Peyer's patch (tissue), 4 donors: ENCODE data around the gene ZNF654. TPM values are rescaled to one million over a fixed set of nuclear protein-coding genes. Genes with fewer than 3 reads are reported as not detected.

Experiments
- DNase-seq, 3 donors: peaks; one replicate each; pipeline ENCODE4 v3.0.0-alpha.2; 2017 to 2019
- H3K27ac ChIP-seq, 4 donors: fragments of 200-600 bp; sonication (generic); one replicate each; pipeline ENCODE4 v1.5.1; 2016 to 2019
- H3K27me3 ChIP-seq, 2 donors: fragments of 200-600 bp; sonication (generic); one replicate each; pipeline ENCODE4 v1.5.1; 2019
- H3K36me3 ChIP-seq, 3 donors: fragments of 200-600 bp; sonication (generic); one replicate each; pipeline ENCODE4 v1.5.1; 2016 to 2019
- H3K4me1 ChIP-seq, 4 donors: fragments of 200-600 bp; sonication (generic); one replicate each; pipeline ENCODE4 v1.5.1; 2016 to 2019
- H3K4me3 ChIP-seq, 4 donors: fragments of 200-600 bp; sonication (generic); 1 replicate in 3 of 4; 2 replicates in 1 of 4; pipeline ENCODE4 v1.5.1; 2016 to 2019; ENCODE audit warnings: mild to moderate bottlenecking in 1 of 4
- H3K9me3 ChIP-seq, 4 donors: fragments of 200-600 bp; sonication (generic); one replicate each; pipeline ENCODE4 v1.5.1; 2016 to 2019; ENCODE audit warnings: mild to moderate bottlenecking in 1 of 4
- CTCF ChIP-seq, 6 experiments: fragments of 450-650 bp in 4 of 6; fragments of 200-600 bp in 2 of 6; sonication (generic) in 1 of 6; IDR thresholded peaks; one replicate each; pipeline ENCODE4 v1.5.1; 2017 to 2019; ENCODE audit warnings: antibody characterized with exemption in 6 of 6, mild to moderate bottlenecking in 3 of 6, moderate library complexity in 1 of 6
- POLR2A ChIP-seq, 2 donors: fragments of 450-650 bp; IDR thresholded peaks; one replicate each; pipeline ENCODE4 v1.5.1; 2017; ENCODE audit warnings: antibody characterized with exemption in 2 of 2, mild to moderate bottlenecking in 2 of 2, moderate library complexity in 2 of 2
- total RNA-seq, 4 donors: library from RNA; depleted of rRNA; stranded (reverse); fragments of >200 nt; gene quantifications; one replicate each; pipeline ENCODE4 v1.1.0, GENCODE V29; 2016

Gene ZNF654
- total RNA-seq, 4 donors from 2014 or later = 10.7 to 27.3 (median 15.0) TPM

GRCh38 chr3:88084097-88084501 is 25.0 kb downstream of the ZNF654 start:
- no peak overlapping the region for H3K27ac ChIP-seq
- DNase-seq = no peak
- no peaks in the 10 kb centered on the region for H3K9me3 ChIP-seq
- no peaks in the 10 kb centered on the region for H3K27me3 ChIP-seq
- TF ChIP-seq CTCF (IDR thresholded peaks at IDR 0.05) (no peak), POLR2A (IDR thresholded peaks at IDR 0.05) (no peak)
- H3K4me1 ChIP-seq = peaks cover 0 to 5% (median 0%) of the 10 kb centered on the region in 4 donors
- peaks cover 0 to 6% (median 0%) of the 10 kb centered on the region in 3 donors for H3K36me3 ChIP-seq
- H3K4me3 ChIP-seq = no peak overlapping the region

- Histone ChIP-seq H3K27ac (no peak overlapping the region), H3K4me3 (no peak overlapping the region), H3K4me1 (no peaks in the 10 kb centered on the region), H3K36me3 (peaks cover 0 to 6% (median 0%) of the 10 kb centered on the region in 3 donors), H3K9me3 (no peaks in the 10 kb centered on the region), H3K27me3 (no peaks in the 10 kb centered on the region)
- TF ChIP-seq POLR2A (IDR thresholded peaks at IDR 0.05) (no peak), CTCF (IDR thresholded peaks at IDR 0.05) (no peak)
- no peak for DNase-seq
Observed at GRCh38 chr3:88090681-88091080, 31.6 kb downstream of the ZNF654 start.

- no peak for TF ChIP-seq CTCF (IDR thresholded peaks at IDR 0.05)
- no peak for TF ChIP-seq POLR2A (IDR thresholded peaks at IDR 0.05)
- no peaks in the 10 kb centered on the region for H3K4me1 ChIP-seq
- no peaks in the 10 kb centered on the region for H3K27me3 ChIP-seq
- H3K4me3 ChIP-seq = no peak overlapping the region
- H3K9me3 ChIP-seq = no peaks in the 10 kb centered on the region
- DNase-seq = no peak
- peaks cover 0 to 6% (median 0%) of the 10 kb centered on the region in 3 donors for H3K36me3 ChIP-seq
- H3K27ac ChIP-seq = no peak overlapping the region
Observed at GRCh38 chr3:88092270-88092669, 33.2 kb downstream of the ZNF654 start.

GRCh38 chr3:88093266-88093665 is 34.2 kb downstream of the ZNF654 start:
- no peaks in the 10 kb centered on the region for H3K36me3 ChIP-seq
- H3K27ac ChIP-seq = no peak overlapping the region
- H3K9me3 ChIP-seq = no peaks in the 10 kb centered on the region
- no peaks in the 10 kb centered on the region for H3K4me1 ChIP-seq
- DNase-seq = no peak
- no peak for TF ChIP-seq CTCF (IDR thresholded peaks at IDR 0.05)
- TF ChIP-seq POLR2A (IDR thresholded peaks at IDR 0.05) = no peak
- H3K27me3 ChIP-seq = no peaks in the 10 kb centered on the region
- H3K4me3 ChIP-seq = no peak overlapping the region

- no peak for TF ChIP-seq POLR2A (IDR thresholded peaks at IDR 0.05)
- no peak for TF ChIP-seq CTCF (IDR thresholded peaks at IDR 0.05)
- Histone ChIP-seq H3K4me1 (no peaks in the 10 kb centered on the region), H3K27me3 (no peaks in the 10 kb centered on the region), H3K36me3 (no peaks in the 10 kb centered on the region), H3K27ac (no peak overlapping the region), H3K4me3 (no peak overlapping the region), H3K9me3 (no peaks in the 10 kb centered on the region)
- no peak for DNase-seq
Observed at GRCh38 chr3:88101142-88101541, 42.1 kb downstream of the ZNF654 start.

- H3K27ac ChIP-seq = no peak overlapping the region
- no peak for DNase-seq
- no peaks in the 10 kb centered on the region for H3K4me1 ChIP-seq
- H3K9me3 ChIP-seq = no peaks in the 10 kb centered on the region
- no peaks in the 10 kb centered on the region for H3K27me3 ChIP-seq
- H3K36me3 ChIP-seq = no peaks in the 10 kb centered on the region
- TF ChIP-seq POLR2A (IDR thresholded peaks at IDR 0.05) (no peak), CTCF (IDR thresholded peaks at IDR 0.05) (no peak)
- no peak overlapping the region for H3K4me3 ChIP-seq
Observed at GRCh38 chr3:88105325-88105724, 46.3 kb downstream of the ZNF654 start.
